H1 (cell line): ENCODE data around the gene SETDB2. TPM values are rescaled to one million over a fixed set of nuclear protein-coding genes. Genes with fewer than 3 reads are reported as not detected.

Source experiments
- CTCF ChIA-PET: fragments of 300-600 bp; sonication (Branson Sonifier 250); formaldehyde crosslinking; loops from one replicate; lab custom pipeline; 2021; ENCODE audit not compliant: partially characterized antibody; lab: Charles Lee
- POLR2A ChIA-PET: fragments of 300-600 bp; sonication (Branson Sonifier 250); formaldehyde crosslinking; loops from one replicate; lab custom pipeline; 2021; ENCODE audit warnings: inconsistent platforms; ENCODE audit not compliant: partially characterized antibody; lab: Charles Lee
- DNase-seq, 2 experiments: peaks; one replicate each; pipeline versions ENCODE4 v3.0.0 to v3.0.0-alpha.2; 2010 to 2022; ENCODE audit warnings: low spot score in 2 of 2, low read depth in 1 of 2, mixed read lengths in 1 of 2
- FAIRE-seq: peaks from 2 replicates; lab custom pipeline; 2011; peaks lifted over from hg19 to GRCh38; lab: Jason Lieb, UNC
- H2AFZ ChIP-seq: 2 replicates; pipeline ENCODE4 v1.8.1; 2012; ENCODE audit warnings: low read length, inconsistent platforms
- H2AK5ac ChIP-seq: 2 replicates; pipeline ENCODE4 v1.6.1; 2013; ENCODE audit warnings: low read depth, low read length
- H2BK120ac ChIP-seq: replicated peaks from 2 replicates; pipeline ENCODE3; 2013; ENCODE audit warnings: low read depth, low read length, inconsistent platforms
- H2BK12ac ChIP-seq: 2 replicates; pipeline ENCODE4 v1.6.1; 2013; ENCODE audit warnings: low read depth, low read length
- H2BK15ac ChIP-seq: 2 replicates; pipeline ENCODE4 v1.6.1; 2013; ENCODE audit warnings: low read length
- H2BK20ac ChIP-seq: 2 replicates; pipeline ENCODE4 v1.6.1; 2013; ENCODE audit warnings: low read length
- H2BK5ac ChIP-seq: 2 replicates; pipeline ENCODE4 v1.6.1; 2013; ENCODE audit warnings: low read depth, low read length
- H3K14ac ChIP-seq: 2 replicates; pipeline ENCODE4 v1.6.1; 2013; ENCODE audit warnings: inconsistent platforms; ENCODE audit not compliant: insufficient read length
- H3K18ac ChIP-seq: 2 replicates; pipeline ENCODE4 v1.6.1; 2013; ENCODE audit warnings: low read length; ENCODE audit errors: extremely low read depth
- H3K23ac ChIP-seq: 2 replicates; pipeline ENCODE4 v1.6.1; 2013; ENCODE audit warnings: inconsistent platforms; ENCODE audit not compliant: insufficient read length
- H3K23me2 ChIP-seq: 2 replicates; pipeline ENCODE4 v1.6.1; 2013; ENCODE audit warnings: low read depth, low read length
- H3K27ac ChIP-seq: 2 replicates; pipeline ENCODE4 v1.6.1; 2011; ENCODE audit warnings: low read depth, low read length, inconsistent platforms
- H3K27me3 ChIP-seq, 4 experiments: replicated peaks in 1 of 4; 1 replicate in 1 of 4; 2 replicates in 3 of 4; pipeline versions ENCODE4 v1.6.1 to v1.8.1; 2011 to 2013; ENCODE audit warnings: low read length in 3 of 4, mild to moderate bottlenecking in 3 of 4, inconsistent platforms in 2 of 4, mixed read lengths in 2 of 4, moderate library complexity in 1 of 4; ENCODE audit not compliant: control insufficient read depth in 3 of 4, insufficient read depth in 3 of 4; ENCODE audit errors: extremely low read depth in 1 of 4
- H3K36me3 ChIP-seq, 4 experiments: 2 replicates each; pipeline versions ENCODE4 v1.6.1 to v1.8.1; 2011 to 2013; ENCODE audit warnings: mild to moderate bottlenecking in 4 of 4, low read length in 3 of 4, moderate library complexity in 2 of 4, control low read depth in 1 of 4, inconsistent platforms in 1 of 4; ENCODE audit not compliant: insufficient read depth in 4 of 4, control insufficient read depth in 2 of 4
- H3K4ac ChIP-seq: replicated peaks from 2 replicates; pipeline ENCODE3; 2013; ENCODE audit warnings: low read length, low read depth, mixed read lengths, inconsistent platforms; ENCODE audit not compliant: insufficient read length
- H3K4me1 ChIP-seq, 4 experiments: replicated peaks in 1 of 4; 1 replicate in 1 of 4; 2 replicates in 3 of 4; pipeline versions ENCODE4 v1.6.1 to v1.8.1; 2011 to 2013; ENCODE audit warnings: low read length in 3 of 4, inconsistent platforms in 2 of 4, mixed read lengths in 1 of 4; ENCODE audit not compliant: insufficient read depth in 4 of 4, control insufficient read depth in 3 of 4
- H3K4me2 ChIP-seq, 2 experiments: 2 replicates each; pipeline versions ENCODE4 v1.6.1 to v1.8.1; 2011 to 2013; ENCODE audit warnings: low read depth in 2 of 2, low read length in 2 of 2, control low read depth in 1 of 2, inconsistent platforms in 1 of 2, mild to moderate bottlenecking in 1 of 2; ENCODE audit not compliant: insufficient read depth in 1 of 2
- H3K4me3 ChIP-seq, 4 experiments: fragments of 200-600, 300-600 bp in 1 of 4; sonication (generic), shearing (Covaris generic), sonication (Bioruptor Twin) in 1 of 4; 2 replicates each; pipeline versions ENCODE4 v1.5.1 to v1.8.1; 2011 to 2016; ENCODE audit warnings: low read length in 4 of 4, low read depth in 3 of 4, control low read depth in 2 of 4, inconsistent platforms in 2 of 4, mild to moderate bottlenecking in 2 of 4, mixed read lengths in 1 of 4, moderate library complexity in 1 of 4; ENCODE audit not compliant: insufficient read depth in 2 of 4; ENCODE audit errors: extremely low read depth in 1 of 4
- H3K56ac ChIP-seq: replicated peaks from 2 replicates; pipeline ENCODE3; 2013; ENCODE audit warnings: low read depth, mild to moderate bottlenecking, mixed read lengths, low read length, inconsistent platforms; ENCODE audit not compliant: insufficient read length
- H3K79me1 ChIP-seq: 2 replicates; pipeline ENCODE4 v1.6.1; 2013; ENCODE audit warnings: low read depth, low read length, control low read depth
- H3K79me2 ChIP-seq, 2 experiments: 2 replicates each; pipeline versions ENCODE4 v1.6.1 to v1.8.1; 2012 to 2013; ENCODE audit warnings: low read length in 2 of 2, mild to moderate bottlenecking in 2 of 2, inconsistent platforms in 1 of 2; ENCODE audit not compliant: insufficient read depth in 2 of 2, control insufficient read depth in 1 of 2
- H3K9ac ChIP-seq, 4 experiments: replicated peaks in 1 of 4; 1 replicate in 1 of 4; 2 replicates in 3 of 4; pipeline versions ENCODE4 v1.6.1 to v1.8.1; 2011 to 2013; ENCODE audit warnings: low read depth in 3 of 4, low read length in 3 of 4, control low read depth in 2 of 4, mild to moderate bottlenecking in 2 of 4, moderate library complexity in 2 of 4, inconsistent platforms in 1 of 4; ENCODE audit errors: extremely low read depth in 1 of 4
- H3K9me3 ChIP-seq, 2 experiments: 2 replicates each; pipeline versions ENCODE4 v1.6.1 to v1.8.1; 2012 to 2013; ENCODE audit warnings: mild to moderate bottlenecking in 2 of 2, moderate library complexity in 2 of 2, control low read depth in 1 of 2, inconsistent platforms in 1 of 2, low read depth in 1 of 2, low read length in 1 of 2, mixed read lengths in 1 of 2; ENCODE audit not compliant: insufficient read depth in 2 of 2
- H4K20me1 ChIP-seq, 2 experiments: replicated peaks in 1 of 2; 2 replicates each; pipeline versions ENCODE3 to v1.8.1; 2011 to 2013; ENCODE audit warnings: inconsistent platforms in 2 of 2, low read length in 2 of 2, mild to moderate bottlenecking in 1 of 2; ENCODE audit not compliant: insufficient read depth in 2 of 2, control insufficient read depth in 1 of 2
- H4K5ac ChIP-seq: 2 replicates; pipeline ENCODE4 v1.6.1; 2013; ENCODE audit warnings: low read length, low read depth, mixed read lengths, inconsistent platforms; ENCODE audit not compliant: insufficient read length
- H4K8ac ChIP-seq: 2 replicates; pipeline ENCODE4 v1.8.0; 2013; ENCODE audit warnings: mild to moderate bottlenecking, moderate library complexity, low read length, inconsistent platforms; ENCODE audit not compliant: insufficient read depth; ENCODE audit errors: extremely low read depth
- H4K91ac ChIP-seq: replicated peaks from 2 replicates; pipeline ENCODE3; 2013; ENCODE audit warnings: low read length, mixed read lengths, inconsistent platforms; ENCODE audit not compliant: insufficient read length
- BACH1 ChIP-seq: IDR thresholded peaks from 2 replicates; pipeline ENCODE4 v1.6.1; 2012; ENCODE audit warnings: low read length, improper control_type of control experiment
- CHD1 ChIP-seq: IDR thresholded peaks from 2 replicates; pipeline ENCODE4 v1.6.1; 2012; ENCODE audit warnings: low read depth, low read length, improper control_type of control experiment
- EZH2 ChIP-seq: fragments of 200-600 bp; sonication (generic); IDR thresholded peaks from 2 replicates; pipeline ENCODE4 v1.7.1; 2012; ENCODE audit warnings: low read depth, mild to moderate bottlenecking, moderate library complexity, low read length, inconsistent platforms; ENCODE audit not compliant: severe bottlenecking
- JUND ChIP-seq: IDR thresholded peaks from 2 replicates; pipeline ENCODE4 v1.6.1; 2011; ENCODE audit warnings: mild to moderate bottlenecking, improper control_type of control experiment, low read length
- KDM1A ChIP-seq: fragments of 200-600, 300-600 bp; sonication (generic); IDR thresholded peaks from 2 replicates; pipeline ENCODE4 v1.7.1; 2016; ENCODE audit warnings: mild to moderate bottlenecking, low read length, borderline replicate concordance
- KDM4A ChIP-seq: IDR thresholded peaks from one replicate; pipeline ENCODE4 v1.7.1; 2012; ENCODE audit warnings: low read depth, mild to moderate bottlenecking, moderate library complexity, low read length, inconsistent platforms; ENCODE audit not compliant: severe bottlenecking
- KDM5A ChIP-seq: fragments of 200-600 bp; IDR thresholded peaks from 2 replicates; pipeline ENCODE4 v1.7.1; 2012; ENCODE audit warnings: mild to moderate bottlenecking, low read length, inconsistent platforms, mixed read lengths
- WGBS, 2 experiments: shearing (Covaris generic) in 1 of 2; methylation state at CpG; one replicate each; pipeline versions ENCODE4 v1.1.6 to v1.1.7; 2013 to 2015; ENCODE audit warnings: low lambda C conversion rate in 2 of 2, mixed read lengths in 2 of 2, inconsistent platforms in 1 of 2, low coverage in 1 of 2, missing lambda C conversion rate in 1 of 2; ENCODE audit not compliant: insufficient replicate concordance in 2 of 2, insufficient coverage in 1 of 2, insufficient read length in 1 of 2; ENCODE audit errors: extremely low coverage in 1 of 2, missing lambda C conversion rate in 1 of 2; 5-methylcytosine and 5-hydroxymethylcytosine counted together
- polyA plus RNA-seq, 7 experiments: library from polyadenylated mRNA; depleted of rRNA in 3 of 7; stranded (reverse) in 5 of 7; unstranded in 2 of 7; fragments of >200 nt in 5 of 7; fragments of 200-250 nt in 2 of 7; gene quantifications; 1 replicate in 5 of 7; 2 replicates in 1 of 7; 4 replicates in 1 of 7; pipeline versions ENCODE4 v1.2.1 to v1.2.3, GENCODE V29; 2011 to 2013; ENCODE audit warnings: missing spikeins in 2 of 7, mixed read lengths in 2 of 7
- total RNA-seq: library from RNA; stranded (reverse); fragmentation: NEBNext Ultra II Directional; extraction: Animal tissue kit (Norgen Biotek cat#: 25700); gene quantifications from 2 replicates; pipeline ENCODE4 v1.2.1, GENCODE V29; 2021
- TF ChIP-seq, protein P1 (sequence below): IDR thresholded peaks from 2 replicates; pipeline ENCODE4 v1.6.1; 2012; ENCODE audit warnings: low read length, inconsistent platforms

SETDB2 gene
- total and polyA plus RNA-seq, 2 of the 8 experiments (the other 6 are each of a cell fraction or from before 2014, with no cell fraction given): 1.2 to 6.1 TPM

- no peak overlapping the region for H3K9ac ChIP-seq
- H3K79me1 ChIP-seq: no peaks in the 10 kb centered on the region
- no peak overlapping the region for H2BK5ac ChIP-seq
- 95% methylated on average over 1 of the region's 1 CpG; no CpG with 5 or more reads in 1 of the 2 experiments for WGBS, 2 experiments
- H2BK12ac ChIP-seq: no peak overlapping the region
- no peaks in the 10 kb centered on the region for H3K9me3 ChIP-seq
- no peak overlapping the region for H3K4me3 ChIP-seq
- no peak overlapping the region for H3K14ac ChIP-seq
- H4K8ac ChIP-seq: no peak overlapping the region
- H3K27ac ChIP-seq: no peak overlapping the region
- H2BK120ac ChIP-seq: no peak overlapping the region
- no peak overlapping the region for H2BK15ac ChIP-seq
- H3K56ac ChIP-seq: no peak overlapping the region
- no peaks in the 10 kb centered on the region for H4K20me1 ChIP-seq
- no peaks in the 10 kb centered on the region for H3K4me1 ChIP-seq
- no peak overlapping the region for H3K4me2 ChIP-seq
- H3K36me3 ChIP-seq: no peaks in the 10 kb centered on the region
- TF ChIP-seq CHD1 (no peak), BACH1 (no peak), KDM5A (no peak), KDM4A (no peak), JUND (no peak), KDM1A (no peak), EZH2 (no peak)
- TF ChIP-seq, protein P1, sequence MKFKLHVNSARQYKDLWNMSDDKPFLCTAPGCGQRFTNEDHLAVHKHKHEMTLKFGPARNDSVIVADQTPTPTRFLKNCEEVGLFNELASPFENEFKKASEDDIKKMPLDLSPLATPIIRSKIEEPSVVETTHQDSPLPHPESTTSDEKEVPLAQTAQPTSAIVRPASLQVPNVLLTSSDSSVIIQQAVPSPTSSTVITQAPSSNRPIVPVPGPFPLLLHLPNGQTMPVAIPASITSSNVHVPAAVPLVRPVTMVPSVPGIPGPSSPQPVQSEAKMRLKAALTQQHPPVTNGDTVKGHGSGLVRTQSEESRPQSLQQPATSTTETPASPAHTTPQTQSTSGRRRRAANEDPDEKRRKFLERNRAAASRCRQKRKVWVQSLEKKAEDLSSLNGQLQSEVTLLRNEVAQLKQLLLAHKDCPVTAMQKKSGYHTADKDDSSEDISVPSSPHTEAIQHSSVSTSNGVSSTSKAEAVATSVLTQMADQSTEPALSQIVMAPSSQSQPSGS: no peak
- TF ChIP-seq, all 59 proteins: peak for 0
- Histone ChIP-seq H3K4ac (no peak overlapping the region), H2BK20ac (no peak overlapping the region), H2AK5ac (no peak overlapping the region), H4K5ac (no peak overlapping the region), H4K91ac (no peak overlapping the region), H3K23ac (no peak overlapping the region), H3K23me2 (no peaks in the 10 kb centered on the region; the same call in 1 of the 2 replicates), H2AFZ (no peak overlapping the region), H3K27me3 (no peaks in the 10 kb centered on the region), H3K79me2 (no peaks in the 10 kb centered on the region), H3K18ac (no peak overlapping the region)
- CTCF ChIA-PET: no interaction called here
- FAIRE-seq (no peak), DNase-seq (no peak)
- POLR2A ChIA-PET: no interaction called here
These were observed 48.1 kb upstream of the SETDB2 start for GRCh38 chr13:49395878-49396380.
